NK-92 treated with Interleukin-12 subunit alpha and Interleukin-12 subunit beta, amount 100 ng/mL, for 24 hours (cell line): ENCODE measurements around the gene SNRNP70.
"Not testable (repeated sequence)": the region's sequence is repeated elsewhere in the genome, so short reads cannot be mapped to it uniquely, and the experiment has no call there.

Experiments used
- DNase-seq: peaks from one replicate; lab custom pipeline; 2025; lab: John Stamatoyannopoulos, UW

The SNRNP70 gene

DNA sequence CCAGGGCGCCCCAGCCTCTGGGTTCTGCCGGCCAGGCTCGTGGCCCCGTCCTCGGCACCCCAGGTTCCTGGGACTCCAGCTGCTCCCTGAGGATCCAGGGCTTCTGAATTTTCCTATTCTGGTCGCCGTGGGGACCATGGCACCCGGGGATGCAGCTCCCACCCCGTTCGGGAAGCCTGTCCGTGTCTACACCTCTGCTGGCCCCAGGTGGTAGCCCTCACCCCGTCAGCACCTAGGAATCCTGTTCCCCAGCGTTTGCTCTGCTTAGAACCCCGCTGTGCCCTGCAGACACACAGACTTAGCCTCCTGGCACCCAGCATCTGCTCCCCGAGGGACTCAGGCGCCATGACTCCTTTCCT is 35.1 kb downstream of the SNRNP70 start:
- DNase-seq, result no peak

DNA sequence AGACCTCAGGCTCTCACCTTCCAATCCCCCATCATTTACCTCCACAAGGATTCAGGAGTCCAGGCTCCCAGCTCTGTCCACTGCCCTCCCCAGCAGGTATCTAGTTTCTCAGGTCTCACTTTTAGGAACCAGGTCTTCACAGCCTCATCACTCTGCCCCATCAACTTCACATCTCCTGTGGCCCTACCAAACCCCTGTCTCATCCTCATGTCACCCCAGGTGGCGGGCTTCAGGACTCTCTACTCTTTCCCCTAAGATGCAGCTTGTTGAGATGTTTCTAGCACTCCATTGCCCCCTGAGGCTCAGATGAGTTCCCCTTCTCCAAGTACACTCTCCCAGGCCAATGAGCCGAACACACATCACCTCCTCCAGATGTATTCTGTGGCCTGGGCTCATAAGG is 35.6 kb downstream of the SNRNP70 start:
- DNase-seq, result no peak

DNA sequence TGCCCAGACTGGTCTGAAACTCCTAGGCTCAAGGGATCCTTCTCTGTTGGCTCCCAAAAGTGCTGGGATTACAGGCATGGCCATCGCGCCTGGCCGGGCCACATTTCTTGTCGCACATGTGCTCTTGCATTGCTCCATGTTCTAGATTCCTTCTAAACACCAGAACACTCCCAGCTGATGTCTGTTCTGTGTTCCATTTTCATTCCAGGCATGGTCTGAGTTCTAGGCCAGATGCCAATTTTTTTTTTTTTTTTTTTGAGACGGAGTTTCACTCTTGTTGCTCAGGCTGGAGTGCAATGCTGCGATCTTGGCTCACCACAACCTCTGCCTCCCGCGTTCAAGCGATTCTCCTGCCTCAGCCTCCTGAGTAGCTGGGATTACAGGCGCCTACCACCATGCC is 36.6 kb downstream of the SNRNP70 start:
- not testable (repeated sequence) for DNase-seq

DNA sequence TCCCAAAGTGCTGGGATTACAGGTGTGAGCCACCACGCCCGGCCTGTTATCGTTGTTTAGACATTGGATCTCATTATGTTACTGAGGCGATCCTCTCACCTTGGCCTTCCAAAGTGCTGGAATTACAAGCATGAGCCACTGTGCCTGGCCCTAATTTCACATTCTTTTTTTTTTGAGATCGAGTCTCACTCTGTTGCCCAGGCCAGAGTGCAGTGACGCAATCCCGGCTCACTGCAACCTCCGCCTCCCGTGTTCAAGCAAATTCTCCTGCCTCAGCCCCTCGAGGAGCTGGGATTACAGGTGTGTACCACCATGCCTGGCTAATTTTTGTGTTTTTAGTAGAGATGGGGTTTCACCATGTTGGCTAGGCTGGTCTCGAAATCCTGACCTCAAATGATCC is 38.0 kb downstream of the SNRNP70 start:
- not testable (repeated sequence) for DNase-seq

DNA sequence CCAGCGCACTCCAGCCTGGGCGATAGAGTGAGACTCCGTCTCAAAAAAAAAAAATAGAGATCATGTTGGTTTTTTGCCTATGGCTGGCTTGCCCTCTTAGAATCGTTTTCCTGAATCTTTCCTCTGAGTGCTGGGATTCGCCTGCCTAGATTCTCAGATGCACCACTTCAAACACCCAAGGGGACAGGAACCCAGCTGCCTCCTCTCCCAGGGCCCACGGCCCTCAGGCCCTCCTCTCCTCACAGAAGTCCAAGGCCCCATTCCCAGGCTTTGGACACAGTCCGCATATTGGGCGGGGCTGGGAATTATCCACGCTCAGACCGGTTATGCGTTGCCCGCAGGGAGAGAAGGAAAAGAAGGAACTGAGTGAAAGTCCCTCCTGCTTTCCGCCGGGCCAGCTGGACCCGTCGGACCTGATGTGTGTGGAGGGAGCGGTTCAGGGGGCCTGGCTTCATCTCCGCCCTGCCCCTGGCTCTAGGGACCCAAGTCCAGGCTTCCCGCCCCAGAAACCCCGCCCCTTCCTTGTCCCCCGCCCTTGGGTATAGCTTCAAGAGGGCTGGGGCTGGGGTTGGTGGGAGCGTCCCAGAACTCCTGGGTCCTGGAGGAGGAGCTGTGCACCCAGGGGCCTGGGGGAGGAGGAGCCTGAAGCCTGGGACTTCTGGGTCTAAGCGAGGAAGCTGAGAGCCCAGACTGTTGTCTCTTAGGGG is 39.9 kb downstream of the SNRNP70 start:
- no peak for DNase-seq

DNA sequence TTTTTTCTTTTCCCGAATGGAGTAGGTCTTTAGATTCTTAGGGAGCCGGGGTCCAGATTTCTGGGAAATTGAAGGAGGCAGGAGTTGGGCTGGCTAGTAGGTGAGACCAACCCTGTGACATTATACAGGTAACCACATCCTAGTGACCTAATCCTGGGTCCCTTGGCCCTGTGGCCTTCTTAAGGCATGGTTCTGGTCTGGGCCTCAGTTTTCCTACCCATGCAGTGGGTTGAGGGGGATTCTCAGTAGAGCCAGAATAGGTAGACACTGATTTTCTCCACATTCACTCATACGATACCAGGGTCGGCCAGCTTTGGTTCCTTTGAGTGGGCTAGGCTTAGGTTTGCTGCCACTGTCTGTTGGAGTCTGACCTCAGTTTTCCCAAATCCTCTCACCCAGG is 41.3 kb downstream of the SNRNP70 start:
- DNase-seq, result no peak

DNA sequence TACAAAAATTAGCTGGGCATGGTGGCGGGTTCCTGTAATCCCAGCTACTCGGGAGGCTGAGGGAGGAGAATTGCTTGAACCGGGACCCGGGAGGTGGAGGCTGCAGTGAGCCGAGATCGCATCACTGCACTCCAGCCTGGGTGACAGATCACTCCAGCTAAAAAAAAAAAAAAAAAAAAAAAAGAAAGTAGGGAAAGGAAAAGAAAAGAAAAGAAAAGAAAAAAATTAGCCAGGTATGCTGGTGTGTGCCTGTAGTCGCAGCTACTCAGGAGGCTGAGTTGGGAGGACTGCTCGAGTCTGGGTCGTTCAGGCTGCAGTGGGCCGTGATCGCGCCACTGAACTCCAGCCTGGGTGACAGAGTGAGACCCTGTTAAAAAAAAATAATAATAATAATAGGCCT is 42.0 kb downstream of the SNRNP70 start:
- DNase-seq, result not testable (repeated sequence)

DNA sequence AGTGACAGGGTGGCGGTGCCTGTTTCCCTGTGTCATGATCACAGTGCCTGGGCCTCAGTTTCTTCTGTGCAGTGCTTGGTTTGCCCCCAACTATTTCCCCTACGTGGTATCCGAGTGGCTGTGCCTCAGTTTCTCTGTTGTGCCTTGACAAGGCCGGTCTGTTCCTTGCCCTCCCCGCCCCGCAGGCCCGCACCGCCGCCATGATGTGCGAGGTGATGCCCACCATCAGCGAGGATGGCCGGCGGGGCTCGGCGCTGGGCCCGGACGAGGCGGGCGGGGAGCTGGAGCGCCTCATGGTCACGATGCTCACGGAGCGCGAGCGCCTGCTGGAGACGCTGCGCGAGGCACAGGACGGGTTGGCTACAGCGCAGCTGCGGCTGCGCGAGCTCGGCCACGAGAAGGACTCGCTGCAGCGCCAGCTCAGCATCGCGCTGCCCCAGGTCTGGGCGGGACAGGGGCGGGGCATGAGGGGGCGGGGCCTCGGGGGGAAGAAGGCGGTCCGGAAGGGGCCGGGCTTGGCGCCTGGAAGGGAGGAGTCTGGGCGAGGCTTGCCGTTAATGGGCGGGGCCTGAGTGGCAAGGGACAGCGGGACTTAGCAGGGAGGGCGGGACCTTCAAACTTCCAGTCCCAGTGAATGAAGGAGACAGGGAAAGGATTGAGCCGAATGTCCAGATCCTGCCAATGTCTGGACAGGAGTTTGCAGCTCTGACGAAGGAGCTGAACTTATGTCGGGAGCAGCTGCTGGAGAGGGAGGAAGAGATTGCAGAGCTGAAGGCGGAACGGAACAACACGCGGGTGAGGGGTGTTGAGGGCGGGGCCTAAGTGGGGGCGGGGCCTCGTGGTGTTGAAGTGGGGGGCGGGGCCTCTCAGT is 42.7 kb downstream of the SNRNP70 start:
- peak; percentile 75 for DNase-seq

DNA sequence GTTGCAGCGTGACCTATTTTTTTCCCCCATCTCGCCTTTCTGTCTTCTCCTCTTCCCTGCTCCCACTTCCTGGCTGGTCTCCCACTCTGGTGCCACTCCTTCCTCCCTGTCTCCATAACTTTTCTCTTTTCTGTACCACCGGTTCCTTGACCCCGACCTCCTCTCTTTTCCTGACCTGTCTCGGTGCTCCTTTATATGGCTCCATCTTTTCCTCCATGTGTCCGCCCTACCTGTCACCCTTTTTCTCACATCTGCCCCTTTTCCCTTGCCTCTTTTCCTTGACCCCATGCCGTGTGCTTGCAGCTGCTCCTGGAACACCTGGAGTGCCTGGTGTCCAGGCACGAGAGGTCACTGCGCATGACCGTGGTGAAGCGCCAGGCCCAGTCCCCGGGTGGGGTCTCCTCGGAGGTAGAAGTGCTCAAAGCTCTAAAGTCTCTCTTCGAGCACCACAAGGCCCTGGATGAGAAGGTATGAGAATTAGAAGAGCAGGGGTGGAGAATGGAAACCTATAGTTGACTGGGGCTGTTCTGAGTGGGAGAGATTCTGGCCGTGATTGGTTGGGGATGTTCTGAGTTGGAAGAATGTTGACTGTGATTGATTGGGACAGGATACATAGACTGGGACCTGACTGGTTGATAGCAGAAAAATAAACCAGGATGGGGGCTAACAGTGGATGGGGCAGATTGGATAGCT is 43.4 kb downstream of the SNRNP70 start:
- DNase-seq, result no peak

DNA sequence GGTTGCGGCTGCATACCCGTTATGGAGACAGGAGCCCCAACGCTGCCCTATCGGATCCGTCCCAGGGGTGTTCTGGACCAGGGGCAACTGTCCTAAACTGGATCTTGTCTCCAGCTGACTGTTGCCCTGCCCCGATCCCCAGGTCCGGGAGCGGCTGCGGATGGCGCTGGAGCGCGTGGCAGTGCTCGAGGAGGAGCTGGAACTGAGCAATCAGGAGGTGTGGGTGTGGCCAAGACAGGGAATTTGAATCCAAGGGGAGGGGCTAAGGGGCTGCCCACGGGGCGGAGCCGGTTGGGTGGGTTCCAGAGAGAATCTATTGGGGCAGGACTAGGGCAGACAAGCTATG is 44.0 kb downstream of the SNRNP70 start:
- no peak for DNase-seq

DNA sequence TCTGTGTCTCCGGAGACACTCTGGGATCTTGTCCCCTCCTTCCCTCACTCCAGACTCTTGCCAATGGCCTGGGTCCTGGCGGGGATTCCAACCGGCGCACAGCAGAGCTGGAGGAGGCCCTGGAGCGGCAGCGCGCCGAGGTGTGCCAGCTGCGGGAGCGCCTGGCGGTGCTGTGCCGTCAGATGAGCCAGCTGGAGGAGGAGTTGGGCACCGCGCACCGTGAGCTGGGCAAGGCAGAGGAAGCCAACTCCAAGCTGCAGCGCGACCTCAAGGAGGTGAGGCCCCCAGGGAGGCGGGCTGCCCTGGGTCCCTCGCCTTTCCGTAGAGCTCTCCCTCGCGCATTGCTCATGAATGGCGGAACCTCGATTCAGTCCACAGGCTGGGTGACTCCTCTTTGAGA is 45.1 kb downstream of the SNRNP70 start:
- DNase-seq, result no peak

DNA sequence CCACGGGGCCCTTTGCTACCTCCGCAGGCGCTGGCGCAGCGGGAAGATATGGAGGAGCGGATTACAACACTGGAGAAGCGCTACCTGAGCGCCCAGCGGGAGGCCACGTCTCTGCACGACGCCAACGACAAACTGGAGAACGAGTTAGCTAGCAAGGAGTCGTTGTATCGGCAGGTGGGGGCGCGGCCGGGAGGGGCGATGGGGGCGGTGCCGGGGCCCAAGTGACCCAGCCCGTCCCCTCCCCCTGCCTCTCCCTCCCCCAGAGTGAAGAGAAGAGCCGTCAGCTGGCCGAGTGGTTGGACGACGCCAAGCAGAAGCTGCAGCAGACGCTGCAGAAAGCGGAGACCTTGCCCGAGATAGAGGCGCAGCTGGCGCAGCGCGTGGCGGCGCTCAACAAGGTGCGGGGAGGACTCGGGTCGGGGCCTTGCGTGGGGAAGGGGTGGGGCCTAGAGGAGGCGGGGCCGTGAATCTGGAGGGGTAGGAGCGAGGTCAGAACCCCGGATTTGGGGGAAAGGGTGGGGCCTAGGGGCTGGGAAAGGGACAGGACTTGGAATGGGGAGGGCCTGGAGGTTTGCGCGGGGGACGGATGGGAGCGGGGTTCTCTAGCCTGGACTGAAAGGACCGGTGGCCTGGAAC is 47.8 kb downstream of the SNRNP70 start:
- no peak for DNase-seq

DNA sequence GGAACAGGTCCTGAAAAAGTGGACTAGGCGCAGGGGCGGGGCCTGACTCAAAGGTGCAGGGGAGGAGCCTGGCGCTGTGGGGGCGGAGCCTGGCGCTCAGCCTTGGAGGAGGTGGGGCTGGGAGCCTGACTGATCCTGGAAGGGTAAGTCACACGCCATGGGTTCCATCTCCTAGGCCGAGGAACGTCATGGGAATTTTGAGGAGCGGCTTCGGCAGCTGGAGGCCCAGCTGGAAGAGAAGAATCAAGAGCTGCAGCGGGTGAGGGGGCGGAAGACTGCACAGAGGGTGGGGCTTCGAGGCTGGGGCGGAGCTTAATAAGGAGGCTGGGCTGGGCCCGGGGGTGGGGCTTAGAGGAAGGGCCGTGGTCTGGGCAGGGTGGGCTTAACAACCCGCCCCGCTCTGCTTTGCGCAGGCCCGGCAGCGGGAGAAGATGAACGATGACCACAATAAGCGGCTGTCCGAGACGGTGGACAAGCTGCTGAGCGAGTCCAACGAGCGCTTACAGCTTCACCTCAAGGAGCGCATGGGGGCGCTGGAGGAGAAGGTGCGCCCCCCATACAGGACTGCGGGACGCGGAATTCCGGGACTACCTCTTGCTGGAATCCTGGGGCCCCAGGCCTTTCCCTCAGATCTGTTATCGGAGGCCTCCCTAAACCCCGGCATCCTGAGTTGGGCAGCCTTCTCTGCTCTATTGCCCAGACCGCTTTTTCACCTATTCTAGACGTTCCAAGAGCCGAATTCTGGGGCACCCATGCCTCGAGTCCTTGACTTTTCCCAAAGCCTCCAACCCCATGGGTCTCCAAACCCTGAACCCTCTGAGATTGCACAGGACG is 48.6 kb downstream of the SNRNP70 start:
- DNase-seq, result no peak

DNA sequence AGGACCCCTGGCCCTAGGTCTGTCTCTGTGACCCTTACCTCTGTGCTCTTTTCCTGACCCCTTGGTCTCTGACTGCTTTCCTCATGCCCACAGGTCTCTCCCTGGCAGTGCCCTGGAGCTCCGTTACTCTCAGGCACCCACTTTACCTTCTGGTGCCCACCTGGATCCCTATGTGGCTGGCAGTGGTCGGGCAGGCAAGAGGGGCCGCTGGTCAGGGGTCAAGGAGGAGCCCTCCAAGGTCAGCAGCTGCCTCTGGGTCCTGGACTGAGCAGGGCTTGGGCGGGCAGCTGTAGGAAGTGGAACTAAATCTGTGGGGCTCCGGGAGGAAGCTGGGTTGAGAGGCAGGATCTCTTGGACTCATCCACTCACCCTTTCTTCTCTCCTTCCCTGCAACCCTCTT is 50.4 kb downstream of the SNRNP70 start:
- no peak for DNase-seq

DNA sequence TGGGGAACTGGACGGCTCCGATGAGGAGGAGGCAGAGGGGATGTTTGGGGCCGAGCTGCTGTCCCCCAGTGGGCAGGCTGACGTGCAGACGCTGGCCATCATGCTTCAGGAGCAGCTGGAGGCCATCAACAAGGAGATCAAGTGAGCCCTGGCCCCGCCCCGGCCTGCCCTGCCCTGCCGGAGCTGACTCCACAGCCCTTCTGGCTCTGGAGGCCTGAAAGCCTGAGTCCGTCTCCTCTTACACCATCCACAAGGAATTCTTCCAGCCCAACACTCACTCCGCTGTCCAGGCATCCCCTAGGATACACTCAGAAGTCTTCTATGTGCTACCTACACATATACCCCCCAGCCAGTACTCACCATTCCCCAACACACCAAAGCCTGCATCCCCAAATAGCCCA is 51.5 kb downstream of the SNRNP70 start:
- DNase-seq, result no peak

DNA sequence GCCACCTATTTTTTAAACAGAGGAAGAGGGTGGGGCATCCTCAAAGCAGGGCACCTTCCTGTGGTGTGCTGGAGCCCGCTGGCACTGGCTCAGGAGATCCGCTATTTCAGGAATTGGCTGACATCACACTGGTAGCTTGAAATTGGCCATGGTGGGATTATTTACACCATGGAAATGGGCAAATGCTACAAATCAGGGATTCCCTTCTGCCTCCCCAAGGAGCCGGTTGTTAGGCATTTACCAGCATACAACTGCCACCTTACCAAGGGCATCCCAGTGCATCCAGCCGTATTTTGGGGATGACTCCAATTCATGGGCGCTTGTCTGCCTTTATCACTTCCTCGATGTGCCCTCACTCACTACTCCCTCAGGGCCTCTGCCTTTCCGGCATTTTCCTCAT is 55.7 kb downstream of the SNRNP70 start:
- no peak for DNase-seq

DNA sequence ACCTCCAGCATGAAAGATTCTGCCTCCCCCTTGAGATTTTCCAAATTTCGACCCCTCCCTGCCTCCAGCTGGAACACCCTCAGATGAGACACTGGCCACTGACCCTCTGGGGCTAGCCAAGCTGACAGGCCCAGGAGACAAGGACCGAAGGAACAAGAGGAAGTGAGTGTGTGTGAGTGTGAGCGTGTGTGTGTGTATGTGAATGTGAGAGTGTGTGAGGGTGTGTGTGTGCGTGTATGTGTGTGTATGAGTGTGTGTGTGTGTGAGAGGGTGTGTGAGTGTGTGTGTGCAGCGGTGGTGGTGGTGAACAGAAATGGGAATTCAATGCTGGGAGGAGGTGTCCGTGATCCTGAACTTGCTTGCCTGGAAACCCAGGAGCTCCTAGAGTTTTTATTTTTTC is 56.1 kb downstream of the SNRNP70 start:
- DNase-seq, result no peak

DNA sequence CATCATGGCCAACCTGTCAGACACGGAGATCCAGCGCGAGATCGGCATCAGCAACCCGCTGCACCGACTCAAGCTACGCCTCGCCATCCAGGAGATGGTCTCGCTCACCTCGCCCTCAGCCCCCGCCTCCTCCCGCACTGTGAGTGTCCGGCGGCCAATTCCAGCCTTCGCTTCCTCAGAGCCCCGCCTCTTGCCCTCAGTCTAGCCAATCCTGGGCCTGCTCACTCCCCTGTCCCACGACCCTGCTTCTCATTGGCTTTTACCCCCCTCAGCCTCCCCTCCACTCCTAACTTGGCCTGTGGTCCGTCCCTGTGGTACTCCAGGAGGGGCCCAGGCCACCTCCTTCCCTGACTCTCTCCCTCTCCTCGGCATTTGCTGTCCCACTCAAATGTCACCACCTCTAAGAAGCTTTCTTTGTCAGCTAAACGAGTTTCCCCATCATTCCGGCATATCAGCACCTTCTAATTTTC is 57.6 kb downstream of the SNRNP70 start:
- no peak for DNase-seq

DNA sequence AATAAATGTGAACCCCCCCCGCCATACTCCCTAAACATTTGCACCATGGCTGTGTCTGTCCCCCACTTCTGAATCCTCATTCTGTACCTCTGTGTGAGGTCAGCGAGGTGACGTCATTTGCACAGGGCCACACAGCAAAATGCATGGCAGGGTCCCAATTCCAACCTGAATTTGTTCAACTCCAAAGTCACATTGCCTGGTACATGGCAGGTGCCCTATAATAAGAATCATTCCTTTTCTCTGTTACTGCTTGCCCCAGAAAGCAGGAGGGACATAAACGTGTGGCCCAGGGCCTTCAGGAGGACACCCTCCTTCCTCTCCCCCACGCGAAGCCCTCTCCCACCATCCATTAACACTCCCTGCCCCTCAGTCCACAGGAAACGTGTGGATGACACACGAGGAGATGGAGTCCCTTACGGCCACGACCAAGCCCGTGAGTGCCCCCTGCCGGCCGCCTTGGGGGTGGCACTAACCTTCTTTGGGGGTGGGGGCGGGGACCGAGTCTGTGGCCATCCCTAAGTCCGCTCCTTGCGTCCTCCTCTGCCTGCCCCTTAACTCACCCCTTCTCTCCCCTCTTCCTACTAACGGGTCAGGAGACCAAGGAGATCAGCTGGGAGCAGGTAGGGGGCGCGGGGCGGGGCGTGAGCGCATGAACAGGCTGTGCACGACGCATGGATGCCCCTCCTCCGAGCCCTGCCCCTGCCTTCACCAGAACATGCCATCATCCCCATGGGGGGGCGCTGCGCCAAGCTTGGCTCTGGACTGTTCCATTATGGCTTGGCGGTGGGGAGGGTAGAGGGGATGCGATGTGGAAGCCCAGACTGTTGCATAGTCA is 60.5 kb downstream of the SNRNP70 start:
- DNase-seq, result peak; percentile 38

DNA sequence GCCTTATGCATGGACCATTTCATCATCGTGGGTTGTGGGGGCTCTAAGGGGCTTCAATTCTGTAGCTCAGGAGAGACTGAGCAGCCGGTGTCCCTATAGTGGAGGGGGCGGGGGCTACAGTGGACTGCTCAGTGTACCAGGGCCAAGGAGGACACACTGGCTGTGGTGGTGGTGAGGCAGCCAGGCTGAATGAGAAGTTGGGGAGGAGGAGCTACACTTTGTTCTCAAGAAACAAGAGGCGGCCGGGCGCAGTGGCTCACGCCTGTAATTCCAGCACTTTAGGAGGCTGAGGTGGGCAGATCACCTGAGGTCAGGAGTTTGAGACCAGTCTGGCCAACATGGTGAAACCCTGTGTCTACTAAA is 61.1 kb downstream of the SNRNP70 start:
- DNase-seq, result not testable (repeated sequence)
